WTC11 (cell line): ENCODE data around the gene EEF2. TPM values are rescaled to one million over a fixed set of nuclear protein-coding genes. Genes with fewer than 3 reads are reported as not detected.

ENCODE experiments used
- ATAC-seq: fragments of 200-7000 bp; cut with Tn5 transposase; 2 replicates; pipeline ENCODE4 v1.10.0; 2021; ENCODE audit warnings: mild to moderate bottlenecking, moderate library complexity
- CTCF ChIA-PET: fragments of 300-600 bp; sonication (Branson Sonifier 250); formaldehyde crosslinking; loops from one replicate; lab custom pipeline; 2021; ENCODE audit warnings: antibody characterized with exemption; lab: Charles Lee
- POLR2A ChIA-PET: fragments of 350-600 bp; sonication (Branson Sonifier 250); formaldehyde crosslinking; loops from one replicate; lab custom pipeline; 2021; ENCODE audit warnings: antibody characterized with exemption; lab: Charles Lee
- DNase-seq: peaks from one replicate; pipeline ENCODE4 v3.0.0; 2021; ENCODE audit warnings: low spot score
- H3K27ac Mint-ChIP-seq: 2 replicates; pipeline ENCODE4 v1.8.0; 2021; ENCODE audit warnings: mixed read lengths
- H3K27me3 Mint-ChIP-seq: 2 replicates; pipeline ENCODE4 v1.8.0; 2021; ENCODE audit warnings: low read depth, mild to moderate bottlenecking, moderate library complexity, mixed read lengths
- H3K36me3 Mint-ChIP-seq: 2 replicates; pipeline ENCODE4 v1.8.0; 2021; ENCODE audit warnings: mixed read lengths
- H3K4me1 Mint-ChIP-seq: 2 replicates; pipeline ENCODE4 v1.8.0; 2022; ENCODE audit warnings: mixed read lengths
- H3K4me3 Mint-ChIP-seq: 2 replicates; pipeline ENCODE4 v1.8.0; 2021; ENCODE audit warnings: mild to moderate bottlenecking, moderate library complexity, mixed read lengths
- H3K9me3 Mint-ChIP-seq: 2 replicates; pipeline ENCODE4 v1.8.0; 2021; ENCODE audit warnings: mixed read lengths
- ATF3 ChIP-seq: sonication (generic); formaldehyde crosslinking; conservative IDR thresholded peaks from 2 replicates; pipeline ENCODE4 v1.8.1; 2022; ENCODE audit warnings: mild to moderate bottlenecking, missing genetic modification reagents
- CDX4 ChIP-seq: fragments of 250-450 bp; sonication (Bioruptor Pico); IDR thresholded peaks from 2 replicates; pipeline ENCODE4 v1.9.0; 2021; ENCODE audit warnings: moderate library complexity, mild to moderate bottlenecking, inconsistent platforms, borderline replicate concordance
- CREB1 ChIP-seq: sonication (generic); formaldehyde crosslinking; IDR thresholded peaks from 2 replicates; pipeline ENCODE4 v1.8.0; 2023; ENCODE audit warnings: mild to moderate bottlenecking, missing genetic modification reagents
- EMX1 ChIP-seq: fragments of 250-450 bp; sonication (Bioruptor Pico); IDR thresholded peaks from 2 replicates; pipeline ENCODE4 v1.8.0; 2021; ENCODE audit warnings: mild to moderate bottlenecking
- FOXJ3 ChIP-seq: sonication (generic); formaldehyde crosslinking; IDR thresholded peaks from 2 replicates; pipeline ENCODE4 v1.9.0; 2021; ENCODE audit warnings: missing genetic modification reagents, mild to moderate bottlenecking, borderline replicate concordance
- FOXP1 ChIP-seq: sonication (generic); formaldehyde crosslinking; IDR thresholded peaks from 2 replicates; pipeline ENCODE4 v1.8.0; 2022; ENCODE audit warnings: missing genetic modification reagents, mild to moderate bottlenecking, moderate library complexity, borderline replicate concordance
- HMGA2 ChIP-seq: fragments of 250-450 bp; sonication (Bioruptor Pico); IDR thresholded peaks from 2 replicates; pipeline ENCODE4 v1.4.0; 2021; ENCODE audit warnings: mild to moderate bottlenecking, moderate library complexity
- HMGXB4 ChIP-seq: sonication (generic); formaldehyde crosslinking; IDR thresholded peaks from 2 replicates; pipeline ENCODE4 v1.8.1; 2023; ENCODE audit warnings: mild to moderate bottlenecking, moderate library complexity, missing genetic modification reagents
- KAT7 ChIP-seq: sonication (generic); formaldehyde crosslinking; IDR thresholded peaks from 2 replicates; pipeline ENCODE4 v1.8.1; 2023; ENCODE audit warnings: missing genetic modification reagents, mild to moderate bottlenecking, borderline replicate concordance
- MLX ChIP-seq: sonication (generic); formaldehyde crosslinking; IDR thresholded peaks from 2 replicates; pipeline ENCODE4 v1.8.1; 2023; ENCODE audit warnings: mild to moderate bottlenecking, missing genetic modification reagents, moderate library complexity
- NFYB ChIP-seq: sonication (generic); formaldehyde crosslinking; conservative IDR thresholded peaks from 2 replicates; pipeline ENCODE4 v1.8.0; 2022; ENCODE audit warnings: low read depth, missing genetic modification reagents
- SOX15 ChIP-seq: fragments of 250-450 bp; sonication (Bioruptor Pico); IDR thresholded peaks from 2 replicates; pipeline ENCODE4 v1.9.0; 2021; ENCODE audit warnings: mild to moderate bottlenecking
- TP53 ChIP-seq: sonication (generic); formaldehyde crosslinking; IDR thresholded peaks from 2 replicates; pipeline ENCODE4 v1.8.1; 2023; ENCODE audit warnings: mild to moderate bottlenecking, missing genetic modification reagents
- ZBTB43 ChIP-seq: sonication (generic); formaldehyde crosslinking; IDR thresholded peaks from 2 replicates; pipeline ENCODE4 v1.8.1; 2023; ENCODE audit warnings: mild to moderate bottlenecking, missing genetic modification reagents
- ZMAT4 ChIP-seq: fragments of 250-450 bp; sonication (Bioruptor Pico); IDR thresholded peaks from 2 replicates; pipeline ENCODE4 v1.9.0; 2021; ENCODE audit warnings: mild to moderate bottlenecking
- ZNF512 ChIP-seq: sonication (generic); formaldehyde crosslinking; IDR thresholded peaks from 2 replicates; pipeline ENCODE4 v1.8.1; 2022; ENCODE audit warnings: missing genetic modification reagents, borderline replicate concordance
- total RNA-seq: library from RNA; stranded (reverse); gene quantifications from 3 replicates; pipeline ENCODE4 v1.2.3, GENCODE V29; 2021

EEF2 gene
- total RNA-seq, 1 experiment from 2014 or later = 3,572 TPM

- POLR2A ChIA-PET = interaction anchor here (8.7 kb wide), 1 partner anchor 12 kb away, joined by 142 read pairs; the partner anchor contains the start of gene DAPK3
- Mint-ChIP-seq H3K27ac (peak overlapping the region; percentile 98), H3K4me3 (peak overlapping the region; percentile 96), H3K4me1 (peaks cover 42% of the 10 kb centered on the region), H3K36me3 (peaks cover 69% of the 10 kb centered on the region), H3K9me3 (no peaks in the 10 kb centered on the region), H3K27me3 (peaks cover 7% of the 10 kb centered on the region)
- CTCF ChIA-PET = interaction anchor here (1.2 kb wide), 1 partner anchor 12 kb away, joined by 3 read pairs; the partner anchor contains the start of gene DAPK3
- TF ChIP-seq TP53 (CRISPR knock-in tag) = no peak
- no peak for TF ChIP-seq SOX15
- TF ChIP-seq EMX1 (CRISPR knock-in tag) = 0 out of 2 replicates have a peak, but pooled peaks have one; percentile 24
- TF ChIP-seq HMGXB4 (CRISPR knock-in tag) = no peak
- TF ChIP-seq ZNF512 (CRISPR knock-in tag) = no peak
- peak; percentile 65; the same call in 1 of the 2 replicates for TF ChIP-seq CREB1 (CRISPR knock-in tag)
- 0 out of 2 replicates have a peak, but pooled peaks have one; percentile 65 for TF ChIP-seq MLX (CRISPR knock-in tag)
- TF ChIP-seq FOXP1 (CRISPR knock-in tag) = 0 out of 2 replicates have a peak, but pooled peaks have one; percentile 14
- no peak for TF ChIP-seq ZMAT4 (CRISPR knock-in tag)
- no peak for TF ChIP-seq ZBTB43 (CRISPR knock-in tag)
- 0 out of 2 replicates have a peak, but pooled peaks have one; percentile 18 for TF ChIP-seq ATF3 (CRISPR knock-in tag)
- TF ChIP-seq CDX4 (CRISPR knock-in tag) = no peak
- DNase-seq (no peak), ATAC-seq (no peak)
These were observed 2.3 kb downstream of the EEF2 start for GRCh38 chr19:3982701-3983541.

- CTCF ChIA-PET = interaction anchor here (1.2 kb wide), 1 partner anchor 11 kb away, joined by 3 read pairs; the partner anchor contains the start of gene DAPK3
- DNase-seq (no peak), ATAC-seq (no peak)
- peak overlapping the region; percentile 96 for H3K4me3 Mint-ChIP-seq
- H3K36me3 Mint-ChIP-seq = peaks cover 78% of the 10 kb centered on the region
- POLR2A ChIA-PET = interaction anchor here (8.7 kb wide), 1 partner anchor 12 kb away, joined by 142 read pairs; the partner anchor contains the start of gene DAPK3
- peak overlapping the region; percentile 98 for H3K27ac Mint-ChIP-seq
- peaks cover 38% of the 10 kb centered on the region for H3K4me1 Mint-ChIP-seq
- no peak for TF ChIP-seq CREB1 (CRISPR knock-in tag)
- no peak for TF ChIP-seq FOXJ3 (CRISPR knock-in tag)
- TF ChIP-seq TP53 (CRISPR knock-in tag) = no peak
- TF ChIP-seq HMGA2 (CRISPR knock-in tag) = no peak
- TF ChIP-seq NFYB = no peak
- TF ChIP-seq KAT7 (CRISPR knock-in tag) = 0 out of 2 replicates have a peak, but pooled peaks have one; percentile 37
- H3K9me3 Mint-ChIP-seq = no peaks in the 10 kb centered on the region
- peaks cover 7% of the 10 kb centered on the region for H3K27me3 Mint-ChIP-seq
These were observed 3.3 kb downstream of the EEF2 start for GRCh38 chr19:3981736-3982681.
